WTC11 (cell line): ENCODE measurements around the gene LLGL2. TPM values are rescaled to one million over a fixed set of nuclear protein-coding genes. Genes with fewer than 3 reads are reported as not detected.

Experiments used
- ATAC-seq: fragments of 200-7000 bp; cut with Tn5 transposase; 2 replicates; pipeline ENCODE4 v1.10.0; 2021; ENCODE audit warnings: mild to moderate bottlenecking, moderate library complexity
- CTCF ChIA-PET: fragments of 300-600 bp; sonication (Branson Sonifier 250); formaldehyde crosslinking; loops from one replicate; lab custom pipeline; 2021; ENCODE audit warnings: antibody characterized with exemption; lab: Charles Lee
- POLR2A ChIA-PET: fragments of 350-600 bp; sonication (Branson Sonifier 250); formaldehyde crosslinking; loops from one replicate; lab custom pipeline; 2021; ENCODE audit warnings: antibody characterized with exemption; lab: Charles Lee
- DNase-seq: peaks from one replicate; pipeline ENCODE4 v3.0.0; 2021; ENCODE audit warnings: low spot score
- H3K27ac Mint-ChIP-seq: 2 replicates; pipeline ENCODE4 v1.8.0; 2021; ENCODE audit warnings: mixed read lengths
- H3K27me3 Mint-ChIP-seq: 2 replicates; pipeline ENCODE4 v1.8.0; 2021; ENCODE audit warnings: low read depth, mild to moderate bottlenecking, moderate library complexity, mixed read lengths
- H3K36me3 Mint-ChIP-seq: 2 replicates; pipeline ENCODE4 v1.8.0; 2021; ENCODE audit warnings: mixed read lengths
- H3K4me1 Mint-ChIP-seq: 2 replicates; pipeline ENCODE4 v1.8.0; 2022; ENCODE audit warnings: mixed read lengths
- H3K4me3 Mint-ChIP-seq: 2 replicates; pipeline ENCODE4 v1.8.0; 2021; ENCODE audit warnings: mild to moderate bottlenecking, moderate library complexity, mixed read lengths
- H3K9me3 Mint-ChIP-seq: 2 replicates; pipeline ENCODE4 v1.8.0; 2021; ENCODE audit warnings: mixed read lengths
- AR ChIP-seq: fragments of 250-450 bp; sonication (Bioruptor Pico); IDR thresholded peaks from 2 replicates; pipeline ENCODE4 v1.9.0; 2021; ENCODE audit warnings: mild to moderate bottlenecking
- HMGXB4 ChIP-seq: sonication (generic); formaldehyde crosslinking; IDR thresholded peaks from 2 replicates; pipeline ENCODE4 v1.8.1; 2023; ENCODE audit warnings: mild to moderate bottlenecking, moderate library complexity, missing genetic modification reagents
- IRF2 ChIP-seq: sonication (generic); formaldehyde crosslinking; IDR thresholded peaks from 2 replicates; pipeline ENCODE4 v1.8.0; 2022; ENCODE audit warnings: low read depth, missing genetic modification reagents, borderline replicate concordance
- JAZF1 ChIP-seq: fragments of 250-450 bp; sonication (Bioruptor Pico); IDR thresholded peaks from 2 replicates; pipeline ENCODE4 v1.9.0; 2021; ENCODE audit warnings: moderate library complexity, mild to moderate bottlenecking, inconsistent platforms
- KAT7 ChIP-seq: sonication (generic); formaldehyde crosslinking; IDR thresholded peaks from 2 replicates; pipeline ENCODE4 v1.8.1; 2023; ENCODE audit warnings: missing genetic modification reagents, mild to moderate bottlenecking, borderline replicate concordance
- SP1 ChIP-seq: sonication (generic); formaldehyde crosslinking; conservative IDR thresholded peaks from 2 replicates; pipeline ENCODE4 v1.8.1; 2022; ENCODE audit warnings: missing genetic modification reagents
- TEAD1 ChIP-seq: sonication (generic); formaldehyde crosslinking; IDR thresholded peaks from 2 replicates; pipeline ENCODE4 v1.8.0; 2022; ENCODE audit warnings: mild to moderate bottlenecking, missing genetic modification reagents
- total RNA-seq: library from RNA; stranded (reverse); gene quantifications from 3 replicates; pipeline ENCODE4 v1.2.3, GENCODE V29; 2021
- TF ChIP-seq, protein P1 (sequence below): fragments of 250-450 bp; sonication (Bioruptor Pico); IDR thresholded peaks from 2 replicates; pipeline ENCODE4 v1.9.0; 2021; ENCODE audit warnings: mild to moderate bottlenecking, borderline replicate concordance
- TF ChIP-seq, protein P2 (sequence below): sonication (generic); formaldehyde crosslinking; IDR thresholded peaks from 2 replicates; pipeline ENCODE4 v1.8.1; 2023; ENCODE audit warnings: mild to moderate bottlenecking, missing genetic modification reagents, borderline replicate concordance
- TF ChIP-seq, protein P3 (sequence below): sonication (generic); formaldehyde crosslinking; IDR thresholded peaks from 2 replicates; pipeline ENCODE4 v1.8.1; 2023; ENCODE audit warnings: mild to moderate bottlenecking, missing genetic modification reagents, moderate library complexity

LLGL2 gene
- total RNA-seq, 1 experiment from 2014 or later, result 103 TPM

GRCh38 chr17:75611851-75612429 is 86.4 kb downstream of the LLGL2 start:
- H3K27ac Mint-ChIP-seq, result no peak overlapping the region; the same call in 1 of the 2 replicates
- POLR2A ChIA-PET, result no interaction called here
- no peaks in the 10 kb centered on the region for H3K27me3 Mint-ChIP-seq
- H3K9me3 Mint-ChIP-seq, result no peaks in the 10 kb centered on the region
- H3K4me1 Mint-ChIP-seq, result no peaks in the 10 kb centered on the region
- no peak for DNase-seq
- no peak overlapping the region for H3K4me3 Mint-ChIP-seq
- CTCF ChIA-PET, result interaction anchor here (0.5 to 19.0 kb wide), 7 partner anchors 13 to 141 kb away, joined by 3 to 304 read pairs (median 6); partner anchors contain the start of gene SMIM5
- no peaks in the 10 kb centered on the region for H3K36me3 Mint-ChIP-seq
- no peak for ATAC-seq
- TF ChIP-seq IRF2, result no peak
- TF ChIP-seq JAZF1, result no peak

DNA sequence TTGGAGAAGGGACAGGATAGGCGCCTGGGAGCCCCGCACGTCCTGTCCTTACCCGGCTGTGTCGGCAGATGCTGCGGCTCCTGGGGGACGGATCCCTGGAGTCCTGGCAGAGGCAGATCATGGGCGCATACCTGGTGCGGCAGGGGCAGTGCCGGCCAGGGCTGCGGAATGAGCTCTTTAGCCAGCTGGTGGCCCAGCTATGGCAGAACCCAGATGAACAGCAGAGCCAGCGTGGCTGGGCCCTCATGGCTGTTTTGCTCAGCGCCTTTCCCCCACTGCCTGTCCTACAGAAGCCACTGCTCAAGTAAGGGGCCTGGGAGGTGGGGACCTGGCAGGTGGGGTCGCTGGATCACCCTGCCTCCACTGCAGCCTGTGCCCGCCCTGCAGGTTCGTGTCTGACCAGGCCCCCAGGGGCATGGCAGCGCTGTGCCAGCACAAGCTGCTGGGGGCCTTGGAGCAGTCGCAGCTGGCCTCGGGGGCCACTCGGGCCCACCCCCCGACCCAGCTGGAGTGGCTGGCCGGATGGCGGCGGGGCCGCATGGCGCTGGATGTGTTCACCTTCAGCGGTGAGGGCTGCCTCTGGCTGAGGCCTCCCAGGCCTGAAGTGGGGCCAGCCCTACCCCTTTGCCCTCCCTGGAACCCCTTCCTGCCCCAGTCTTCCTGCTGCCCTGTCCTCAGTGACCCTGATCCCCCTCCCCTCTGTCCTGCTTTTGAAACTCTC is 87.6 kb downstream of the LLGL2 start:
- CTCF ChIA-PET, result interaction anchor here (0.9 to 19.0 kb wide), 12 partner anchors 8 to 217 kb away, joined by 3 to 304 read pairs (median 12); partner anchors contain the start of genes SMIM5 and TSEN54
- Mint-ChIP-seq H3K27ac (no peak overlapping the region), H3K36me3 (no peaks in the 10 kb centered on the region), H3K9me3 (no peaks in the 10 kb centered on the region), H3K4me3 (no peak overlapping the region), H3K4me1 (no peaks in the 10 kb centered on the region), H3K27me3 (no peaks in the 10 kb centered on the region)
- TF ChIP-seq, protein P1, sequence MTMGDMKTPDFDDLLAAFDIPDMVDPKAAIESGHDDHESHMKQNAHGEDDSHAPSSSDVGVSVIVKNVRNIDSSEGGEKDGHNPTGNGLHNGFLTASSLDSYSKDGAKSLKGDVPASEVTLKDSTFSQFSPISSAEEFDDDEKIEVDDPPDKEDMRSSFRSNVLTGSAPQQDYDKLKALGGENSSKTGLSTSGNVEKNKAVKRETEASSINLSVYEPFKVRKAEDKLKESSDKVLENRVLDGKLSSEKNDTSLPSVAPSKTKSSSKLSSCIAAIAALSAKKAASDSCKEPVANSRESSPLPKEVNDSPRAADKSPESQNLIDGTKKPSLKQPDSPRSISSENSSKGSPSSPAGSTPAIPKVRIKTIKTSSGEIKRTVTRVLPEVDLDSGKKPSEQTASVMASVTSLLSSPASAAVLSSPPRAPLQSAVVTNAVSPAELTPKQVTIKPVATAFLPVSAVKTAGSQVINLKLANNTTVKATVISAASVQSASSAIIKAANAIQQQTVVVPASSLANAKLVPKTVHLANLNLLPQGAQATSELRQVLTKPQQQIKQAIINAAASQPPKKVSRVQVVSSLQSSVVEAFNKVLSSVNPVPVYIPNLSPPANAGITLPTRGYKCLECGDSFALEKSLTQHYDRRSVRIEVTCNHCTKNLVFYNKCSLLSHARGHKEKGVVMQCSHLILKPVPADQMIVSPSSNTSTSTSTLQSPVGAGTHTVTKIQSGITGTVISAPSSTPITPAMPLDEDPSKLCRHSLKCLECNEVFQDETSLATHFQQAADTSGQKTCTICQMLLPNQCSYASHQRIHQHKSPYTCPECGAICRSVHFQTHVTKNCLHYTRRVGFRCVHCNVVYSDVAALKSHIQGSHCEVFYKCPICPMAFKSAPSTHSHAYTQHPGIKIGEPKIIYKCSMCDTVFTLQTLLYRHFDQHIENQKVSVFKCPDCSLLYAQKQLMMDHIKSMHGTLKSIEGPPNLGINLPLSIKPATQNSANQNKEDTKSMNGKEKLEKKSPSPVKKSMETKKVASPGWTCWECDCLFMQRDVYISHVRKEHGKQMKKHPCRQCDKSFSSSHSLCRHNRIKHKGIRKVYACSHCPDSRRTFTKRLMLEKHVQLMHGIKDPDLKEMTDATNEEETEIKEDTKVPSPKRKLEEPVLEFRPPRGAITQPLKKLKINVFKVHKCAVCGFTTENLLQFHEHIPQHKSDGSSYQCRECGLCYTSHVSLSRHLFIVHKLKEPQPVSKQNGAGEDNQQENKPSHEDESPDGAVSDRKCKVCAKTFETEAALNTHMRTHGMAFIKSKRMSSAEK (CRISPR knock-in tag), result no peak
- TF ChIP-seq KAT7 (CRISPR knock-in tag), result no peak
- TF ChIP-seq, protein P2, sequence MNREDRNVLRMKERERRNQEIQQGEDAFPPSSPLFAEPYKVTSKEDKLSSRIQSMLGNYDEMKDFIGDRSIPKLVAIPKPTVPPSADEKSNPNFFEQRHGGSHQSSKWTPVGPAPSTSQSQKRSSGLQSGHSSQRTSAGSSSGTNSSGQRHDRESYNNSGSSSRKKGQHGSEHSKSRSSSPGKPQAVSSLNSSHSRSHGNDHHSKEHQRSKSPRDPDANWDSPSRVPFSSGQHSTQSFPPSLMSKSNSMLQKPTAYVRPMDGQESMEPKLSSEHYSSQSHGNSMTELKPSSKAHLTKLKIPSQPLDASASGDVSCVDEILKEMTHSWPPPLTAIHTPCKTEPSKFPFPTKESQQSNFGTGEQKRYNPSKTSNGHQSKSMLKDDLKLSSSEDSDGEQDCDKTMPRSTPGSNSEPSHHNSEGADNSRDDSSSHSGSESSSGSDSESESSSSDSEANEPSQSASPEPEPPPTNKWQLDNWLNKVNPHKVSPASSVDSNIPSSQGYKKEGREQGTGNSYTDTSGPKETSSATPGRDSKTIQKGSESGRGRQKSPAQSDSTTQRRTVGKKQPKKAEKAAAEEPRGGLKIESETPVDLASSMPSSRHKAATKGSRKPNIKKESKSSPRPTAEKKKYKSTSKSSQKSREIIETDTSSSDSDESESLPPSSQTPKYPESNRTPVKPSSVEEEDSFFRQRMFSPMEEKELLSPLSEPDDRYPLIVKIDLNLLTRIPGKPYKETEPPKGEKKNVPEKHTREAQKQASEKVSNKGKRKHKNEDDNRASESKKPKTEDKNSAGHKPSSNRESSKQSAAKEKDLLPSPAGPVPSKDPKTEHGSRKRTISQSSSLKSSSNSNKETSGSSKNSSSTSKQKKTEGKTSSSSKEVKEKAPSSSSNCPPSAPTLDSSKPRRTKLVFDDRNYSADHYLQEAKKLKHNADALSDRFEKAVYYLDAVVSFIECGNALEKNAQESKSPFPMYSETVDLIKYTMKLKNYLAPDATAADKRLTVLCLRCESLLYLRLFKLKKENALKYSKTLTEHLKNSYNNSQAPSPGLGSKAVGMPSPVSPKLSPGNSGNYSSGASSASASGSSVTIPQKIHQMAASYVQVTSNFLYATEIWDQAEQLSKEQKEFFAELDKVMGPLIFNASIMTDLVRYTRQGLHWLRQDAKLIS (CRISPR knock-in tag), result no peak
- TF ChIP-seq SP1 (CRISPR knock-in tag), result no peak
- TF ChIP-seq HMGXB4 (CRISPR knock-in tag), result no peak
- TF ChIP-seq, protein P3, sequence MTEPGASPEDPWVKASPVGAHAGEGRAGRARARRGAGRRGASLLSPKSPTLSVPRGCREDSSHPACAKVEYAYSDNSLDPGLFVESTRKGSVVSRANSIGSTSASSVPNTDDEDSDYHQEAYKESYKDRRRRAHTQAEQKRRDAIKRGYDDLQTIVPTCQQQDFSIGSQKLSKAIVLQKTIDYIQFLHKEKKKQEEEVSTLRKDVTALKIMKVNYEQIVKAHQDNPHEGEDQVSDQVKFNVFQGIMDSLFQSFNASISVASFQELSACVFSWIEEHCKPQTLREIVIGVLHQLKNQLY (CRISPR knock-in tag), result no peak
- TF ChIP-seq TEAD1 (CRISPR knock-in tag), result no peak
- no peak for TF ChIP-seq AR (CRISPR knock-in tag)
- DNase-seq, result no peak
- ATAC-seq, result no peak
- POLR2A ChIA-PET, result no interaction called here
